Stimulated activated CD4-positive, alpha-beta T cell treated with anti-CD3 and anti-CD28 coated beads, TNF-alpha, amount 100 ng/mL, for 48 hours (primary cell): ENCODE data around the gene GADD45B.
"Not testable (repeated sequence)": the region's sequence is repeated elsewhere in the genome, so short reads cannot be mapped to it uniquely, and the experiment has no call there.

Experiments used
- DNase-seq, 3 donors: peaks; one replicate each; pipeline ENCODE4 v3.0.0-alpha.2; 2020; ENCODE audit warnings: low read depth in 3 of 3

Gene GADD45B

DNA sequence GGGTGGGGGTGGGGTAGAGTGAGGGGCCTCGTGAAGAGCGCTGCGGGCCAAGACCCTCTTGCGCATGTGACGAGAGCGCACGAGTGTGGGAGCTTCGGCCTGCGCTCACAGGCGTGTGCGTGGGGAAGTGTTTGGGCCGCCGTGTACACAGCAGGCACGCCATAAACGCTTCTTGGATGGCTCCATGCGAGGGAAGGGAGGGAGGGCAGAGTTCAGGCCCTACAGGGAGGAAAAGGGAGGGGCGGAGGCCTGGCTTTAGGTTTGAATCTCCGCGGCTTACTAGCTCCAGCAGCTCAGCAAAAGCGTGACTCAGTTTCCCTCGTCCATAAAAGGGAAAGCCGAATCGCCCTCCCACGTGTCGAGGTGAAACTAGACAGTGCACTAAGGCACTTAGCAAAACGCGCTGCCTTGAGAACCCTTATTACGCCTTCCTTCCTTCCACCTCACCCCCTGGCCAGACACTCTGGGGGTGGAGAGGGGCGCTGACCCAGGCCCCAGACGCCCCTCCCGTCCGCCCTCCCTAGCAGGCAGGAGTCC, 12.5 kb downstream of the GADD45B start:
- DNase-seq = no peak

DNA sequence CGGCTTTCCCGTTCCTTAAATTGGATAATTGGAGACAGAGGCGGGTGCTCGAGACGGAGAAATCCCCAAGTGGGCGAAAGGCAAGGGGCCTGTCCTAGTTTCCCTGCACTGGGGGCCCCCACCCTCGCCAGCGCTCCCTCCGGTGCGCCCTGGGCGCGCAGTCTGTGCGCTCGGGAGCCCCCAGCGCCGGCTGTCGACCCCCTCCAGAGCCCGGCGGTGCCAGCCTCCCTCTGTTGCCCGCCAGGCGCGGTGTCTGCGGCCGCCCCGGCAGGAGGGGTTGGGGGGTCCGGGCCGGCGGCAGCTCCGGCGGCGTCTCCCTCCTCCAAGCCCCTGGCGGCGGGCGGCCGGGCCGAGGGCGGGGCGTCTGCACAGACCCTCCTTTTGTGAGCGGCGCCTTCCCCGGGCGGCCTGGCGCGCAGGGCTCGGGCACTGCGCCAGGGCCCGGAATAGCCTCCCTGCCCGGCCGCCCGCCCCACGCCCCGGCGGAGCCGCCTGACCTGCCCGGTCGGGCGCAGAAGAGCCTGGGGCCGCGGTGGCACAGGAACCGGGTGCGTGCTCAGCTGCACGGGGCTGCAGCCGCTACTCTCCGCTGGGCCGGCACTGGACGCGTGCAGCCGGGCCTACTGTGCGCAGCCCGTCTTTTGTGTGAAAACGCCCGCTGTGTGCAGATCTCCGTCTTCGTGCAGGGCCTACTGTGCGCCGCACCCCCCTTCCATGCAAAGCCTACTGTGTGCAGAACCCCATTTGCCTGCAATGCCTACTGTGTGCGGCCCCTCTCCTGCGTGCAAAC, 13.2 kb downstream of the GADD45B start:
- DNase-seq = no peak

DNA sequence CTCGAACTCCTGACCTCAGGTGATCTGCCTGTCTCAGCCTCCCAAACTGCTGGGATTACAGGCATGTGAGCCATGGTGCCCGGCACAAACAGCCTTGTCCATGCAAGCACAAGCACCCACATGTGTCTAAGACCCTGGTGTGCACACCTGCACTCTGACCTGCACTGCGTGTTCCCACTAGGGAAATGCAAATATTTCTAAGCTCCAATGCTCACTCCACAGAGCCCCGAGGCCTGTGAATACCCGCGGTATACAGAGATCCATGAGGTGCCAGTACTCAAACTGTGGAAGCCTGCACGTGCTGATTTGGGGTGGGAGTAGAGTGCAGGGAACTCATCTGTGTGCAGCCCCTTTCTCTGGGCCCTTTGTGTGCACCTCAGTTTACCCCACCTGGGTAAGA, 14.7 kb downstream of the GADD45B start:
- no peak for DNase-seq

DNA sequence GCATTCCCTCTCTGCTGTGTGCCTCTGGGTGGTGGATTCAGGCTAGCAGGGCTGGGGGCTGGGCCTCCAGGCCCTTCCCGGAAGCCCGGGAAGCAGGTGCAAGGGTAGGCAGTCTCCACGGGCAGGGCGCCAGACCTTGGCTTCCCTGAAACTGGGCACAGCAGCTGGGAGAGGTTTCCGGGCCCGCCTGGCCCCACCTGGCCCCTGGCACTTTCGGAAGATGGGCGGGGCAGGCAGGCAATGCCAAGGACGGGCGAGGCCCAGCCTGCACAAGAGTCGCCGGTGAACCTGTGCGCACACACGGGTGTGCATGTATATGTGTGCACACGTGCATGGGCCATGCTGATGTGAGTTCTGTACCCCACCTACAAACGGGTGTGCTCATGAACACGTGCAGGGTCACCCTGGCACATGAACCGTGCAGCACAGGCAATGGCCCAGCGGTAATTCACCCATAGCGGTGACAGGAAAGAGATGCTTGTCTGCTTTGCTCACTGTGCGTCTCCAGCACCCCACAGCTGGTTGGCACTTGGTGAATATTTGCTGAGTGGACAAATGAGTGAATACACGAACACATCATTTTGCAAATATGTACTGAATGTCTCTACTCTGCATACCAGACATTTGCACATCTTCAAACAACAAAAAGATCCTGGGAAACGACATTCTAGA, 15.3 kb downstream of the GADD45B start:
- DNase-seq = no peak

DNA sequence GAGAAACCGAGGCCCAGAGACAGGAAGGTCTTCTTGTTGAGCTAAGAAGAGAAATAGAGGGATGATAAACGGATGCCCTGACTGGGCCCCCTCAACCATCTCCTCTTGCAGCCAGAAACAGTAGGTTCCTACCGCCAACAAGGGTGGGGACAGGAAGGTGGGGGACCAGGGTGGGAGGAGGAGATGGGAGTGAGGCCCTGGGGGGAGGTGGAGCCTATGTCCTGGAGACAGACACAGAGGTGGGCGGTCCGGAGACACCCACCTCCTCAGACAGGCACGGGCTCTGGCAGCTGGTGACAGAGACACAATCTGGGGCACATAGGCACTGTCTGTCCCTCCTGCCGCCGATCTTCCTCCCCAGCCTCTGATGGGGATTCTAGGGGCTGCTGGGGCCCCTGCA, 16.9 kb downstream of the GADD45B start:
- DNase-seq = no peak

DNA sequence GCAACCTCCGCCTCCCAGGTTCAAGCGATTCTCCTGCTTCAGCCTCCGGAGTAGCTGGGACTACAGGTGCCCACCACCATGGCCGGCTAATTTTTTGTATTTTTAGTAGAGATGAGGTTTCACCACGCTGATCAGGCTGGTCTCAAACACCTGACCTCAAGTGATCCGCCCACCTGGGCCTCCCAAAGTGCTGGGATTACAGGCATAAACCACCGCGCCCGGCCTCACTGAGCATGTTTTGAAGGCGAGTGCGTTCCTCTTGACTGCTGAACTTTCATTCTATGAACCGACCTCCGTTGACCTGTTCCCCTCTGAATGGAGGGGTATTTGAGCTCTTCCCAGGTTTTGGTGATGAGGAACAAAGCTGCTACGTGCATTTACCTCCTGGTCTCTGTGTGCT, 17.5 kb downstream of the GADD45B start:
- DNase-seq = not testable (repeated sequence)

DNA sequence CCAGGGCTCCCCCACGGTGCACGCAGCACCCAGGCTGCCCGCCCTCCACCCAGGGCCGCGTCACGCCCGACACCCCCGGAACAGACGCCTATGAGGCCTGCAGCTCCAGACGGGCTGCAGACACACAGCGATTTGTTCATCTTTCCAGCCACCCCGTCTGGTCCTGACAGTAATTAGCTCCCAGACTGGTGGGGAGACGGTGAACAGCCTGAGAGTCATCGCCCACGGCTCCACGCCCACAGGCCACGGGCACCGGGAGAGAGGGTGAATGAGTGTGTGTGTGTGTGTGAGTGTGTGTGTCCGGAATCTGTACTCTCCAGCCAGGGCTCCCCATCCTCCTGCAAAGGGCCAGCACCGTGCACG, 18.1 kb downstream of the GADD45B start:
- DNase-seq = no peak

DNA sequence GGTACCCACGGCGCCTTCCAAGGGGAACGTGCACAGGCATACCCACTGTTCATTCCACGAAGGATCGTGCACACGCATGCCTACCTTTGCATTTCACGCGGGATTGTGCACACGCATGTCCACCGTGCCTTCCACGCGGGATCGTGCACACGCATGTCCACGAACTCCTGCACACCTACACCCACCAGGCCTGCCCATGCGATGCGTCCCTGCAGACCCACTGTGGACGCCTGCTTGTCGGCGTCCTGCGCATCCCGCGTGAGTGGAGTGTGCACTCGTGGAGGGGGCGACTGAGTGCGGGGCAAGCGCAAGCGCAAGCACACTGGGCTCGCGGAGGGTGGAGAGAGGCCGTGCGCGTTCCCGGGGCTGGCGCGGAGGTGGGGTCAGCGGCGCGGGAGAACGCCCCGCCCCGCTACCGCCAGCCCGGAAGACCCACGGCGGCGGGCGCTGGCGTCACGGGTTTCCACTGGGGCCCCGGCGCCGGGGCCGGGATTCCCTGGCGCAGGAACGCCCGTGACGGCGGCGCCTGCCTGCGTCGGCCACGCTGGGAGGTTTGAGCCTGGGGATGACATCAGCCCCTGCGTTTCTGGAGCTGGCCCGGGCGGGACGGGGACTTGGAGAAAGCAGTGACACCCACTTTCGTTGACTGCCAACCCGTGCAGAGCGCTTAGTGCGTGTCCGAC, 18.7 kb downstream of the GADD45B start:
- DNase-seq = peak in 1 of 3 donors; percentile 10

DNA sequence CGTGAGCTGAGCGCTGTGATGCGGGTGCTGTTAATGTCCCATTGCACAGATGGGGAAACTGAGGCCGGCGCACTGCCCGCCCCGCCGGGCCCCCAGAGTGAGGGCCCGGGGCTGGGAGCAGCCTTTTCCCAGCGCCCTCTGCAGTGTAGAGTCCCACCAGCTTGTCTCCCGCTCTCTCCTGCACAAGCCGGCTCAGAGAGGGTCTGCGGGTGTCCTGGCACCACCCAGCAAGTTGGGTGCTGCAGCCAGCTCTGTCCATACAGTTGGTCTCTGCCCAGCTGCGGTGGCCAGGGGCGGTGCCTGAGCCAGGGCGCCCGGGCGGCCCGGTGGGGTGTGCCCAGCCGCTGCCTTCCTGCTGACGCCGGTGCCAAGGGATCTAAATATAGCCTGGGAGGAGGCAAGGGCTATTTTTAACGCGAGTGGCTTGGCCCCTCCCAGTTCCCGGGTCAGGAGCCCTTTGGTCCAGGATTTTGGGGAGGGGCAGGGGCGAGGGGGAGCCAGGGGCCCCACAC, 19.3 kb downstream of the GADD45B start:
- DNase-seq = no peak

DNA sequence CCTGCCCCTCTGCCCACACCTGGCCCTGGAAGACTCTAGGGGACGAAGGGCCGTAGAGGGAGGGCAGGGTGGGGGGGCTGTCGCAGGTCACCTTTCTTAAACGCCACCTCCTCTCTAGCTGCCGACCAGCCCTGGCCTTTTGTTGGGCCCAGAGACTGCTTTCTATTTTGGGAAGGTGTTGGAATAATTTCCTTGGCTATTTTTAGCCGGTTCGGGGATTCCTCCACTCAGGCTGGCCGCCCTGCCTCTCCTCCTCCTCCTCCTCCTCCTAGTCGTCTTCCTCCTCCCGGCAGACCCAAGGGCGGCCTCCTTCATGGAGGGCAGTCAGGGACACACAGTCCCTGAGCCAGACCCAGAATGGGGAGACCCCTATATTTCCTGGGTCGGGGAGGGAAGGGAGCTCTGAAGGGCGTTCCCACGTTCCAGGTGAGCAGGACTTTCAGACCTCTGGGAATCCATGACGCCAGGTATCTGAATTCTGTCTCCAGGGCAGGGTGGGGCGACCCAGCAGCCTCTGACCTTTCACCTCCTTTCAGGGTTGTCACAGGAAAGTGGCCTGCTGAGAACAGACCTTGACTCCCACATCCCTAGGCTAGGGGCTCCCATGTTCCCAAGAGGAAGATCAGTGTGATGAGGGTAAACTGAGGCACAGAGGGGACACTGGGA, 19.9 kb downstream of the GADD45B start:
- DNase-seq = no peak

DNA sequence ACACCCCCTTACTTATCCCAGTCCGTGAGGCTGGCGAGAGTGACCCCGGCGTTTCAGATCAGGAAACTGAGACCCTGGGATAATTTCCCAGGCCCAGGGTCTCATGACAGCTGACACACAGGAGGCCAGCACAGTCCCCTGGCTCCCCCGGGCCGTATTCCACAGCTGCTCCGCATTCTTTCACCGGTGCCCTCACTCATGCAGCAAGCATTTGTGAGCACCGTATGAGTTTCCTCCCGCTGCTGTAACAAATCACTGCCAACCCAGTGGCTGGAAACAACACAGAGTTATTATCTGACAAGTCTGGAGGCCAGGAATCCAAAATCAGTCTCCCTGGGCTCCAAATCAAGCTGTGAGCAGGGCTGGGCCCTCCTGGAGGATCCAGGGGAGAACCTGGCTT, 21.3 kb downstream of the GADD45B start:
- DNase-seq = no peak

DNA sequence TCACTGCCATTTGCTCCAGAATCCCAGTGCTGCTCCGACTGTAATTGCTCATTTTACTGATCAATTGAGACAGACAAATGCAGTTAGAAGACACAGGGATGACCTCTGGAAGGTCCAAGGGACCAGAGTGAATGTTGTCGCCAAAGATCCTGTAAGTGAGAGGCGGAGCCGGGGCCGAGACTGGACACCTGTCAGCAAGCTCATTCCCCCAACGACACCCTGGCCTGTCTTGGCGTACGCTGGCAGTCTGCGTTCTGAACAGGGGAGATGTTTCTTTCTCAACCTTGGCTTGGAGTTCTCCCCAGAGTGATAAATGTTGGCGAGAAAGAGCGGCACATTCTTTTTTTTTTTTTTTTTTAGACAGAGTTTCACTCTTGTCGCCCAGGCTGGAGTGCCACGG, 24.2 kb downstream of the GADD45B start:
- no peak for DNase-seq

DNA sequence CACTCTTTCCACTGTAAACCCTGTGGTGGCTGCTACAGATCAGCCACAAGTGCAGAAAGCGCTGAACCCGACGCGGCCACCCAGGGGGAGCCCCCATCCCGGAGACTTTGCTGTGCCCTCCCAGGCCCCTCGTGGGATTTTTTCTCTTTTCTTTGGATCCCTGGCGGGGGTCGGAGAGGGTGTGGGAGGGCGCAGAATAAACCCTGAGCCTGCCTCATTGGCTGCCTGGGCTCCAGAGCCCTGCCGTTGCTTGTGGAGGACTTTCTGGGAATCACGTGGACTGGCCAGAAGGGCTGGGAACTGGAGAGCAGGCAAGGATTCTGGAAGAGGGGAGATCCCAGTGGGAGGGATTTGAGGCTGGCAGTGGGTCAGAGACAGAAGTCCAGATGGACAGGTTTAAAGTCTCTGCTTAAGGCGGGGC, 24.9 kb downstream of the GADD45B start:
- DNase-seq = no peak

DNA sequence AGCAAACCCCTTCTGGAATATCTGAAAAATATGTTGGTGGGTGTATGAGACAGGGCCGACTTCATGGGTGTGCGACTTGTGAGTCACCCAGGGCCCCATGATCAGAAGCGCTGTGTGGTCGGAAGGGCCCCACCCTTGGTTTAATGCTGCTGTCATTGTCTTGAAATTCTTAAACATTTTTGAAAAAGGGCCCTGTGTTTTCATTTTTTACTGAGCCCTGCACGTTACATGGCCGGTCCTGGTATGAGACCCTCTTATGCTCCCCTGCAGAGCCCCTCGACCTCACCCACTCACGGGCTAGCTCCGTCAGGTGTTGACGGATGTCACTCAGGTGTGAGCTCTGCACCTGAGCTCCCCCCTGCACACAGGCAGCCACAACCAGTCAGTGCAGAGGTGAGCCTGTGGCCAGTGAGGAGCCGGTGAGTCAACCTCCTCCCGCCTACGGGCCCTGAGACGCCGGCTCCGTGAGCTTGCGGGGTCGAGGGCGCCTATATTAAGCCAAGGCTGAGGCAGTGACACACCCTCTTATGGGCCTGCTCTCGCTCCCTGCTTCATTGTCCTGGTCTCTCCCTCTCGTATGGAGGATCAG, 27.7 kb downstream of the GADD45B start:
- peak; percentile 36 to 64 (median 63) for DNase-seq

DNA sequence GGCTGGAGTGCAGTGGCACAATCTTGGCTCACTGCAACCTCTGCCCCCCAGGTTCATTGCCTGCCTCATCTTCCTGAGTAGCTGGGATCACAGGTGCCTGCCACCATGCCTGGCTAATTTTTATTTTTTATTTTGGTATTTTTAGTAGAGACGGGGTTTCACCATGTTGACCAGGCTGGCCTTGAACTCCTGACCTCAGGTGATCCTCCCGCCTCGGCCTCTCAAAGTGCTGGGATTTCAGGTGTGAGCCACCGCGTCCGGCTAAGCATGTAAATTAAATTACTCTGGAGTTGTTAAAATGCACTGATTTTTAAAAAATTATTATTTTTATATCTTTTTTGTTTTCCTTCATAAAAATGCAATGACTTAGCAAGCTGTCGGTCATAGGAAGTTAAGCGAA, 30.7 kb downstream of the GADD45B start:
- DNase-seq = not testable (repeated sequence)

DNA sequence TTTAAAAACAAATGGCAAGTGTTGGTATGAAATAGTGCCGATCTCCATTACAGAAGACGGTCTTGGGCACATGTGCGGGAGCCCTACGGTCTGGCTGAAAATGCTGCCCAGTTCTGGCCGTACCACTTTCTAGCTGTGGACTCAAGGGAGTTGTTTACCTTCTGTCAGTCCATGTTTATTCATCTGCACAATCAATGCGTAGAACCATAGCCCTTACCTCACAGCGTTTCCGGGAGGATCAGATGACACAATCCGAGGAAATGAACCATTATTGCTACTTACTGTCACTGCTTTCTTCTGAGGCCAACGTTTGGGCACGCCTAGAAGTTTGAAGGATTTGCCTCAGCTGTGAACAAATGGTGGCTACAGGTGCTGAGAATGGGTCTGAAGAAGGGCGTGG, 31.2 kb downstream of the GADD45B start:
- no peak for DNase-seq

DNA sequence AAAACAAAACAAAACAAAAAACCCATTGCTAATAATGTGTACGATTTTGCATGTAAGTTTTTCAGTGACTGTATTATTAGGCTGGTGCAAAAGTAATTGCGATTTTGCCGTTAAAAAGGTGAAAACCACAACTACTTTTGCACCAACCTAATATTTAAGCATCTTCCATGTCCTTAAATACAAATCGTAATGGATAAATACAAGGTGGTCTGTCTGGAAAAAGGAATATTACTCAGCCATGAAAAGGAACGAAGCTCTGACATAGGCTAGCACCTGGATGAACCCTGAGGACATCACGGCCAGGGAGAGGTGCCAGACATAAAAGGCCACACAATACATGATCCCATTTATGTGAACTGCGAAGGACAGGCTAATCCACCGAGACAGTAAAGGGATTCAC, 33.2 kb downstream of the GADD45B start:
- DNase-seq = no peak

DNA sequence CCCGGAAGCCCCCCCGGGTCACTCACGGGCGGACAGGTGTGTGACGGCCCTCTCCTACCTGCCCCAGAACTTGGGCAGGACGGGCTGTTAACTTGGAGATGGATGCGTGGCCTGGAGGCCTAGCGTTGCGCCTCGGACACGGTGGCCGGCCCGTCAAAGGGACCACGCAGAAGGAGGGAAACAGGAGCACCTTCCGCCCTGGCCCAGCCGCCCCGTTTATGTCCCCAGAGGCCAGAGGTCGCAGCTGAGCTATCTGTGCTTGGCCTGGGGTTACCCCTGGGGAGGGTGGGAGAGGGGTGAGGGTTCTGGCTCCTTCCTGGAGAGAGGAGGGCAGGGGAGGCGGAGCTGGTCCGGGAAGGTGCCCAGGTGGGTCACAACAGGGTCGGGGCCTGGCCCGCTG, 35.6 kb downstream of the GADD45B start:
- no peak for DNase-seq

DNA sequence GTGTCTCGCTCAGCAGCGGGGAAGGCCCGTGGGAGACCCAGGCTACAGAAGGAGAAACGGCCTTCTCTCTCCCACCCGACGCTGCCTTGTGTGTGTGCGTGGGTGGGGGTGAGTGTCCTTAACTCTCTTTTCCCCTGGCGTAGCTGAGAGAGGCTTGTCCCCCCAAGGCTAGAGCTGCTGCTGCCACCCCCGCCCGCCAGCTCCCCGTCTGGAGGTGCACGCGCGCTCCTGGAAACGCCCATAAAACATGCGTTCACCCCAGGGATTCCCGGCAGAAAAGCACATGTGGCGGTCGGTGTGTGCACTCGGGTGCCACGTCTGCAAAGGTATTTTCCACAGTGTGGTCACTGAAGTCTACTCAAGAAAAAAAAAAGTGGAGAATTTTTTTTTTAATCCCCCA, 36.1 kb downstream of the GADD45B start:
- DNase-seq = no peak

DNA sequence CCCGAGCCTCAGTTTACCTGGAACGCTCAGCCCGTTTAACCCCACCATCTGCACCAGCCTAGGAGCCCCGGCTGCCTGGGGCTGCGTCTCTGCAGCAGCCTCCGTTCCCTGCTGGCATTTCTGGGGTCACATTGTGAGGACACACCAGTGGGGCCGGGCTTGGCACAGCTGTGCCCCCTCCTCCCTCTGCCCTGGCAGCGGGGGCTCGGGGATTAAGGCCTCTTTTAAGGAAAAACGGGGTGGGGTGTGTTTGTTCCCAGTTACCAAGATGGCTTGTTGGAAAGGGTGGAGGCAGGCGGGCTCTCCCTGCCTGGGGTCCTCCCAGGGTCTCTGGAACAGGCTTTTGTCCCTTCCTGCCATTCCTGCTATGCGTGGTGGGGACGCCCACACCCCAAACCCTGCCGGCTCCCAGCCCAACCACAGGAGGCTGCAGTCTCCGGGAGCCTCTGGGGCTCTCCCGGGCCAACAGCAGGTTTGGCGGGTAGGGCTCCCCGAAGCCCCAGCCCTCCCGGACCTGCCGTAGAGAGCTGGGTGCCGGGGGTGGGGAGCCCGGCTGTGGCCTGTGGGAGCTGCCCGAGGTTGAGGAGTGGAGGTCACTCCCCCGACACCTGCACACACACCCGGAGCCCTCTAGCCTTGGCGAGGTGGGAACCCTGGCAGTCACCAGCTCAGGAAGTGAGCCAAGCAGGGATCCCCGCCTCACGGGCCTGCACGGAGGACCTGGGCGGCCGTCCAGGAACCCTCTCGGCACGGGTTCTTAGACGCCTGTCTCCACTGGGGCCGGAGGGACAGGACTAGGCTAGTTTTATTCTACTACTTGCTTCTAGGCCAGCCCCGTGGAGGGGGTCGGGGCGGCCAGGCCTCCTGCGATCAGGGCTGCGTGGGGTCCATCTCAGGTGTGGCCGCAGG, 36.9 kb downstream of the GADD45B start:
- no peak for DNase-seq
